ENCODE data around the gene GALNT18.

Gene GALNT18

DNA sequence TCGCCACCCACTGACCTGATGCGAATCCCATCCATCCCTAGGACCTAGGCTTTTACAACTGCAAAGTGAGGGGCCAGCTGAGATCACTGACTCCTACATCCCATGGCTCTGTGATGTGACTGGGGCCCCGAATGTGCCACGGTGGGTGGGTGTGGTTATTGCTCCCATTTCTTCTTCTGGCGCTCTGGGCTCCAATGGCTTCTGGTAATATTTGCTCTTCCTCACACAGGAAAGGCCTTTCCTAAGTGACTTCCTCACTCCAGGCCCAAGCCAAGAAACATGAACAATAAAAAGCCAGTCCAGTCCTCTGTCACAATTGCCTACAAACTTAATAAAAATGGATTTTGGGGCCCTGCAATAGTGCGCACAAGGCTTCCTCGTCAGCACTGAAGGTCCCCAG lies 78.1 kb downstream of the GALNT18 start:
- H3K27me3 Mint-ChIP-seq = peaks cover 11% of the 10 kb centered on the region
- ATAC-seq (replicated peaks; ENCODE audit: extremely low read depth, poor library complexity, severe bottlenecking) (no peak), DNase-seq (ENCODE audit: low spot score in 2 of 2) (no peak)
- H3K4me3 Mint-ChIP-seq = no peak overlapping the region
- H3K36me3 Mint-ChIP-seq (ENCODE audit: insufficient read depth) = no peaks in the 10 kb centered on the region
- no peaks in the 10 kb centered on the region for H3K9me3 Mint-ChIP-seq
- H3K27ac Mint-ChIP-seq (ENCODE audit: low read depth) = no peak overlapping the region
- no peaks in the 10 kb centered on the region for H3K4me1 Mint-ChIP-seq

DNA sequence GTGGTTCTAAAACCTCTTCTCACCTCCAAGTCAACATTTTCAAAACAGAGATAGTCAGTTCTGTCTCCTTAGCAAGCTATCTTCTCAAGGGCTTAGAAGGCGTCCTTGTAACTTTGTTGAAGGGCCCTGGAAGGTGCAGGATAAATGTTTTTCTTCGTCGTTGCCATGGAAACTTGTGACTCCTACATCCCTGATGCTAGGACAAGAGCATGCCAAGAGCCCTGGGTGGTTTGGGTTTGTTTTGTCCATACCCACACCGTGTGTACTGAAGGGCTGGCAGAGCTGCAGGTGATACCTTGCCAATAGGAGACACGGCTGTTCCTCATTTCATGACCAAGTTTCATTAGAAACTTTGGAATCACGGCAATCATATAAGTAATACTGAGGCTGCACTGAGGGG lies 81.6 kb downstream of the GALNT18 start:
- Mint-ChIP-seq H3K9me3 (no peaks in the 10 kb centered on the region), H3K4me3 (no peak overlapping the region), H3K27ac (ENCODE audit: low read depth) (no peak overlapping the region), H3K36me3 (ENCODE audit: insufficient read depth) (no peaks in the 10 kb centered on the region), H3K4me1 (no peaks in the 10 kb centered on the region), H3K27me3 (no peaks in the 10 kb centered on the region)
- DNase-seq (ENCODE audit: low spot score in 2 of 2) = no peak
- no peak for ATAC-seq (replicated peaks; ENCODE audit: extremely low read depth, poor library complexity, severe bottlenecking)

DNA sequence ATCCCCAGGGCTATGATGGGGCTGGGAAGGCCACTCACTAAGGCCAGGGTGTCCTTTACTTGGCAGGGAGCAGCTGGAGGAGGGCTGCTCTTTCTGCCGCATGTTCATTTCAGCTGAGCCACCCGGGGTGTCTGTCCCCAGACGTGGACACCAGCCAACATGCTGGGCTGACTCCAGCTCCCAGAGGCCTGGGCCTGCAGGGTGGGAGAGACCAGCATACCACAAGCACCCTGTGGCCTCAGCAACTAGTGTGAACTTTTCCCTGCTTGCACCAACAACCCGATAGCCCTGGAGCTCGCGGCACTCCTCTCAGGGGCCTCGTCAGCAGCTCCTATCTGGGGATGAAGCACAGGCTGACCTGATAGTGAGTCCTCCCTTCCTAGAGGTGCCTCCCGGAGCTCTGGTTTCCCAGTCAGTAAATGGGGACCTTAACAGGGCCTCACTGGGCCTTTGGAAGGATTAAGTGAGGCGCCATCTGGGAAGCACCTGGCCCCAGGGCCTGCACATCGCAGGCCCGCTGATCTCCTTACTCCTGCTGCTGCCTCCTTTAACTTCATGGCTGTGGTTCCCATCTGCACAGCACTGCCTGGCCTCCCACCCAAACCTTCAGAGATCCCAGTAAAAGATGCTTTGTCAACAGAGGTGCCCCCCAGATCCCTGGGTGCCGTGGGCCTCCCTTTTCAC lies 83.4 kb downstream of the GALNT18 start:
- Mint-ChIP-seq H3K27me3 (no peaks in the 10 kb centered on the region), H3K4me1 (no peaks in the 10 kb centered on the region), H3K36me3 (ENCODE audit: insufficient read depth) (no peaks in the 10 kb centered on the region), H3K4me3 (no peak overlapping the region), H3K27ac (ENCODE audit: low read depth) (no peak overlapping the region), H3K9me3 (no peaks in the 10 kb centered on the region)
- ATAC-seq (replicated peaks; ENCODE audit: extremely low read depth, poor library complexity, severe bottlenecking) (no peak), DNase-seq (ENCODE audit: low spot score in 2 of 2) (no peak)

DNA sequence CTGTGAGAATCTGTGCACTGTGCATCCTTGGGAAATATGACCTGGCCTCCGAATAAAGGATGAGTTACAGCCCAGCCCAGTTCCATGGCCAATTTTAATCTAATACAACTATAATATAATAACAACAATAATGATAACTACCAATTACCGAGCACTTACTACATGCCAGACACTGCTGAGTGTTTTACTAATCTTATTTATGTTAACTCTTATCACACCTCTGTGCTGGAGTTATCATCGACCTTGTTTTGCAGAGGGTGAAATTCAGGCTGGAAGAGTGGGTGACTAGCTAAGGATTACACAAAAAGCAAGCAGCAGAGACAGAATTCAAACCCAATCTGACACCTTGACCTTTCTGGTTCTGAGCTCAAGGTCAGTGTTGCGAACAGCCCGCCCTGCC lies 83.9 kb downstream of the GALNT18 start:
- no peaks in the 10 kb centered on the region for H3K36me3 Mint-ChIP-seq (ENCODE audit: insufficient read depth)
- H3K27ac Mint-ChIP-seq (ENCODE audit: low read depth) = no peak overlapping the region
- no peaks in the 10 kb centered on the region for H3K27me3 Mint-ChIP-seq
- no peak overlapping the region for H3K4me3 Mint-ChIP-seq
- H3K9me3 Mint-ChIP-seq = no peaks in the 10 kb centered on the region
- no peak for ATAC-seq (replicated peaks; ENCODE audit: extremely low read depth, poor library complexity, severe bottlenecking)
- DNase-seq (ENCODE audit: low spot score in 2 of 2) = no peak
- H3K4me1 Mint-ChIP-seq = no peaks in the 10 kb centered on the region

- Mint-ChIP-seq H3K9me3 (no peaks in the 10 kb centered on the region), H3K27me3 (no peaks in the 10 kb centered on the region), H3K27ac (ENCODE audit: low read depth) (no peak overlapping the region), H3K36me3 (ENCODE audit: insufficient read depth) (no peaks in the 10 kb centered on the region), H3K4me3 (no peak overlapping the region), H3K4me1 (no peaks in the 10 kb centered on the region)
- ATAC-seq (replicated peaks; ENCODE audit: extremely low read depth, poor library complexity, severe bottlenecking) (no peak), DNase-seq (ENCODE audit: low spot score in 2 of 2) (no peak)
These were observed 84.4 kb downstream of the GALNT18 start for GRCh38 chr11:11537372-11537771.

DNA sequence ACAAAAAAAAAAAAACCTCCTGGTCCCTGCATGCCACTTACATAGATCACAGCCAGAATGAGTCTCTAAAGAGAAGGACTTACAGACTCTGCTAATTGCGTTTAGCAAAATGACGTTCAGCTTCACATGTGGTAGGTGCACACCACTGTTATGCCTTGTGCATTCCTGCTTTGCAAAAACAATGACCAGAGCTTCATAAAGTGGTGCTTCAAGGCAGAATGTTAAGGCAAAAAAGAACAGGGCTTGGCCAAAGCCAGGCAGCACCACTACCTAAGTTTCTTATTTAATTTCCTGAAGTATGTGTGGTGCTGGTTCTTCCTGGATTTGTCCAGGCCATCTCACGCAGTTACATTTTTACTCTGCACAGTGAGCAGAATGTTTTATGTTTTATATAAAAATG lies 85.2 kb downstream of the GALNT18 start:
- ATAC-seq (replicated peaks; ENCODE audit: extremely low read depth, poor library complexity, severe bottlenecking) = no peak
- no peaks in the 10 kb centered on the region for H3K4me1 Mint-ChIP-seq
- H3K4me3 Mint-ChIP-seq = no peak overlapping the region
- H3K27me3 Mint-ChIP-seq = no peaks in the 10 kb centered on the region
- no peaks in the 10 kb centered on the region for H3K36me3 Mint-ChIP-seq (ENCODE audit: insufficient read depth)
- H3K27ac Mint-ChIP-seq (ENCODE audit: low read depth) = no peak overlapping the region
- DNase-seq (ENCODE audit: low spot score in 2 of 2) = no peak
- no peaks in the 10 kb centered on the region for H3K9me3 Mint-ChIP-seq

DNA sequence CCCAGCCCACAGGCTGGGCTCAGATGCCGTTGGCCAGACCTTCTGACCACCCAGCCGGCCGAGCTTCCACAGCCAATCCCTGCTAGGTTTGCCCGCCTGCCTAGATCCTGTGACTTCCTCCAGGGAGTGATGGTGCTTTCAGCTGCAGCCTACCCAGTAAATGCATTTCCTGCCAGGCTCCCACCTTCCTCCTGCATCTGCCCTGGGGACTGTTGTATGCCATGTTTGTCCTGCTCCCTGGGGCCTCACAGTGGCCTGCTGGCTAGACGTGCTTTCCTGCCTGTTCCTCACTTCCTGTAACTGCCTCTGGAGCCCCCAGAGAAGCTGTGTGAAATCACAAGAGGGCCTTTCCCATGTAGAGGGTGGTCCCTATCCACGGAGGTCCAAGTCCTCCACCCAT lies 86.2 kb downstream of the GALNT18 start:
- Mint-ChIP-seq H3K4me3 (no peak overlapping the region), H3K27ac (ENCODE audit: low read depth) (no peak overlapping the region), H3K9me3 (no peaks in the 10 kb centered on the region), H3K36me3 (ENCODE audit: insufficient read depth) (no peaks in the 10 kb centered on the region), H3K27me3 (no peaks in the 10 kb centered on the region), H3K4me1 (no peaks in the 10 kb centered on the region)
- ATAC-seq (replicated peaks; ENCODE audit: extremely low read depth, poor library complexity, severe bottlenecking) (no peak), DNase-seq (ENCODE audit: low spot score in 2 of 2) (no peak)

- Mint-ChIP-seq H3K4me1 (no peaks in the 10 kb centered on the region), H3K27me3 (no peaks in the 10 kb centered on the region), H3K36me3 (ENCODE audit: insufficient read depth) (no peaks in the 10 kb centered on the region), H3K4me3 (no peak overlapping the region), H3K9me3 (no peaks in the 10 kb centered on the region), H3K27ac (ENCODE audit: low read depth) (no peak overlapping the region)
- ATAC-seq (replicated peaks; ENCODE audit: extremely low read depth, poor library complexity, severe bottlenecking) = no peak
- DNase-seq (ENCODE audit: low spot score in 2 of 2) = no peak
These were observed 86.8 kb downstream of the GALNT18 start for GRCh38 chr11:11534981-11535380.

- H3K4me3 Mint-ChIP-seq = no peak overlapping the region
- H3K27me3 Mint-ChIP-seq = no peaks in the 10 kb centered on the region
- no peak overlapping the region for H3K27ac Mint-ChIP-seq (ENCODE audit: low read depth)
- no peaks in the 10 kb centered on the region for H3K4me1 Mint-ChIP-seq
- no peak for DNase-seq (ENCODE audit: low spot score in 2 of 2)
- ATAC-seq (replicated peaks; ENCODE audit: extremely low read depth, poor library complexity, severe bottlenecking) = no peak
- no peaks in the 10 kb centered on the region for H3K36me3 Mint-ChIP-seq (ENCODE audit: insufficient read depth)
- no peaks in the 10 kb centered on the region for H3K9me3 Mint-ChIP-seq
These were observed 88.1 kb downstream of the GALNT18 start for GRCh38 chr11:11533751-11534150.

GRCh38 chr11:11533057-11533456 lies 88.7 kb downstream of the GALNT18 start:
- ATAC-seq (replicated peaks; ENCODE audit: extremely low read depth, poor library complexity, severe bottlenecking) (no peak), DNase-seq (ENCODE audit: low spot score in 2 of 2) (no peak)
- no peaks in the 10 kb centered on the region for H3K27me3 Mint-ChIP-seq
- H3K36me3 Mint-ChIP-seq (ENCODE audit: insufficient read depth) = no peaks in the 10 kb centered on the region
- no peak overlapping the region for H3K27ac Mint-ChIP-seq (ENCODE audit: low read depth)
- H3K4me1 Mint-ChIP-seq = no peaks in the 10 kb centered on the region
- no peak overlapping the region for H3K4me3 Mint-ChIP-seq
- H3K9me3 Mint-ChIP-seq = no peaks in the 10 kb centered on the region

GRCh38 chr11:11532574-11532973 lies 89.2 kb downstream of the GALNT18 start:
- no peaks in the 10 kb centered on the region for H3K4me1 Mint-ChIP-seq
- H3K36me3 Mint-ChIP-seq (ENCODE audit: insufficient read depth) = no peaks in the 10 kb centered on the region
- H3K27me3 Mint-ChIP-seq = no peaks in the 10 kb centered on the region
- DNase-seq (ENCODE audit: low spot score in 2 of 2) = no peak
- H3K27ac Mint-ChIP-seq (ENCODE audit: low read depth) = no peak overlapping the region
- H3K9me3 Mint-ChIP-seq = no peaks in the 10 kb centered on the region
- ATAC-seq (replicated peaks; ENCODE audit: extremely low read depth, poor library complexity, severe bottlenecking) = no peak
- H3K4me3 Mint-ChIP-seq = no peak overlapping the region

DNA sequence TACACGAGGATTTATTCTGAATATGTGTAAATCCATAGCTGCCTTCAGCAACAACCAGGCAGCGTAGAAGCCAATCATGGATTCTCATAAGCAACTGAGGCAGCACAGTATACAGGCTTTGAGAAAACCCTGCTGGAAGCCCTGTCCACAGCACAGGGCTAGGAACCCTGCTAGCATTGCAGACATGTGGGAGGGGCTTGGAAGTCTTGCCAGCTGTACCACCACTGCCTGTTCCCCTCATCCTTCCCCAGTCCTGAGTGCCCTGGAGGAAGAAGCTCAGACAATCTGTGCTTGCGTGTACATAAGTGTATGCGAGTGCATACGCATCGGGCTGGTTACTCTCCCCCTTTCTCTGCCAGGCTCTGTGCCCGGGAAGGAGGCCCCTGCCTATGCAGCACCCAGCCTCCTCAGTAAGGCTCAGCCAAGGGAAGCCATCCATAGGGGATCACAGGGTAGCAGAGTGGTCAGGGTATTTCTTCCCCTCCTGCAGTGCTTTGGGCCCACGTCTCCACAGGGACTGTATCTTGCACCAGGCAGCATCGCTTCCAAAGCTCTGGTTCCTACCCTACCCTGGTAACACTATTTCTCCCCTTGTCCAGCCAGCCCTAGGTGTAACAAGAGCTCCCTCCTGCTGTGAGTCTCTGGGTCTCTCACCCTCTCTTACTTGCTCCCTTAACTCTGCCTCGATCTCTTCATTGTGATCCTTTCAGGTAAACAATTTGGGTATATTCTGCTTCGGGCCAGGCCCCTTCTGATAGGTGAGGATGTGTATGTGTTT lies 90.5 kb downstream of the GALNT18 start:
- Mint-ChIP-seq H3K36me3 (ENCODE audit: insufficient read depth) (no peaks in the 10 kb centered on the region), H3K9me3 (no peaks in the 10 kb centered on the region), H3K4me1 (no peaks in the 10 kb centered on the region), H3K27me3 (no peaks in the 10 kb centered on the region), H3K27ac (ENCODE audit: low read depth) (no peak overlapping the region), H3K4me3 (no peak overlapping the region)
- DNase-seq (ENCODE audit: low spot score in 2 of 2) (no peak), ATAC-seq (replicated peaks; ENCODE audit: extremely low read depth, poor library complexity, severe bottlenecking) (no peak)

- H3K4me1 Mint-ChIP-seq = no peaks in the 10 kb centered on the region
- H3K4me3 Mint-ChIP-seq = no peak overlapping the region
- no peaks in the 10 kb centered on the region for H3K36me3 Mint-ChIP-seq (ENCODE audit: insufficient read depth)
- no peak for ATAC-seq (replicated peaks; ENCODE audit: extremely low read depth, poor library complexity, severe bottlenecking)
- H3K9me3 Mint-ChIP-seq = no peaks in the 10 kb centered on the region
- no peak for DNase-seq (ENCODE audit: low spot score in 2 of 2)
- no peak overlapping the region for H3K27ac Mint-ChIP-seq (ENCODE audit: low read depth)
- peaks cover 14% of the 10 kb centered on the region for H3K27me3 Mint-ChIP-seq
These were observed 92.8 kb downstream of the GALNT18 start for GRCh38 chr11:11528986-11529385.

All from central memory CD8-positive, alpha-beta T cell (primary cell).